Measurements from ENCODE around the gene INSR.

Gene INSR

GRCh38 chr19:7267792-7268704 is 26.2 kb downstream of the INSR start:
- no peak overlapping the region for H3K9ac ChIP-seq
- H3K27ac ChIP-seq = no peak overlapping the region
- H3K79me2 ChIP-seq (ENCODE audit: insufficient read depth, low read depth) = peaks cover 45% of the 10 kb centered on the region
- H3K4me1 ChIP-seq (ENCODE audit: low read depth, poor library complexity, severe bottlenecking) = peaks cover 25% of the 10 kb centered on the region
- H3K4me2 ChIP-seq = no peak overlapping the region
- no peaks in the 10 kb centered on the region for H3K27me3 ChIP-seq (ENCODE audit: insufficient read depth, low read depth)
- H3K4me3 ChIP-seq (IDR thresholded peaks at IDR 0.05; ENCODE audit: insufficient read depth, low read depth, low read length) = no peak overlapping the region
- H2AFZ ChIP-seq (ENCODE audit: low read depth) = no peak overlapping the region
- TF ChIP-seq, protein P1, sequence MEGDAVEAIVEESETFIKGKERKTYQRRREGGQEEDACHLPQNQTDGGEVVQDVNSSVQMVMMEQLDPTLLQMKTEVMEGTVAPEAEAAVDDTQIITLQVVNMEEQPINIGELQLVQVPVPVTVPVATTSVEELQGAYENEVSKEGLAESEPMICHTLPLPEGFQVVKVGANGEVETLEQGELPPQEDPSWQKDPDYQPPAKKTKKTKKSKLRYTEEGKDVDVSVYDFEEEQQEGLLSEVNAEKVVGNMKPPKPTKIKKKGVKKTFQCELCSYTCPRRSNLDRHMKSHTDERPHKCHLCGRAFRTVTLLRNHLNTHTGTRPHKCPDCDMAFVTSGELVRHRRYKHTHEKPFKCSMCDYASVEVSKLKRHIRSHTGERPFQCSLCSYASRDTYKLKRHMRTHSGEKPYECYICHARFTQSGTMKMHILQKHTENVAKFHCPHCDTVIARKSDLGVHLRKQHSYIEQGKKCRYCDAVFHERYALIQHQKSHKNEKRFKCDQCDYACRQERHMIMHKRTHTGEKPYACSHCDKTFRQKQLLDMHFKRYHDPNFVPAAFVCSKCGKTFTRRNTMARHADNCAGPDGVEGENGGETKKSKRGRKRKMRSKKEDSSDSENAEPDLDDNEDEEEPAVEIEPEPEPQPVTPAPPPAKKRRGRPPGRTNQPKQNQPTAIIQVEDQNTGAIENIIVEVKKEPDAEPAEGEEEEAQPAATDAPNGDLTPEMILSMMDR (conservative IDR thresholded peaks at IDR 0.05; ENCODE audit: low read depth, low read length) = no peak
- H3K36me3 ChIP-seq (ENCODE audit: insufficient read depth) = no peaks in the 10 kb centered on the region
- H4K20me1 ChIP-seq (ENCODE audit: insufficient read depth) = no peaks in the 10 kb centered on the region

DNA sequence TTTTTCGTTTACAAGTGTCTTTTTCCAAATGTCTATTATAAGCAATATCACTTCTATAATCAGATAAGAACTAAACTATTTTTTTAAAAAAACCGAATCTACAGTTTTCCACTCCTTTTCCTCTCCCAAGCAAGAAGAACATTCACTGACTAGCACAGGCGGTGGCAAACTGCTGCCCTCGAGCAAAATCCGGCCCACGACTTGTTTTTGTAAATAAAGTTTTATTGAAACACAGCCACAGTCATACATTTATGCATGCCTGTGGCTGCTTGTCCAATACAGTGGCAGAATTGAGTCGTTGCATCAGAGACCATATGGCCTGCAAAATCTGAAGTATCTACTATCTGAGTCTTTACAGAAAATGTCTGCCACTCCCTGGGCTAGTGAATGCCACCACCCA is 27.4 kb downstream of the INSR start:
- peaks cover 41% of the 10 kb centered on the region for H3K79me2 ChIP-seq (ENCODE audit: insufficient read depth, low read depth)
- peaks cover 13% of the 10 kb centered on the region for H3K4me1 ChIP-seq (ENCODE audit: low read depth, poor library complexity, severe bottlenecking)
- no peaks in the 10 kb centered on the region for H4K20me1 ChIP-seq (ENCODE audit: insufficient read depth)
- H3K36me3 ChIP-seq (ENCODE audit: insufficient read depth) = no peaks in the 10 kb centered on the region
- TF ChIP-seq, protein P1 (conservative IDR thresholded peaks at IDR 0.05; ENCODE audit: low read depth, low read length) = no peak
- no peaks in the 10 kb centered on the region for H3K27me3 ChIP-seq (ENCODE audit: insufficient read depth, low read depth)
- H3K4me3 ChIP-seq (IDR thresholded peaks at IDR 0.05; ENCODE audit: insufficient read depth, low read depth, low read length) = no peak overlapping the region
- no peak overlapping the region for H3K9ac ChIP-seq
- no peak overlapping the region for H3K4me2 ChIP-seq
- H2AFZ ChIP-seq (ENCODE audit: low read depth) = no peak overlapping the region
- H3K27ac ChIP-seq = no peak overlapping the region

- H3K4me1 ChIP-seq (ENCODE audit: low read depth, poor library complexity, severe bottlenecking) = peaks cover 5% of the 10 kb centered on the region
Measured at GRCh38 chr19:7265963-7266362, 28.3 kb downstream of the INSR start.

GRCh38 chr19:7264858-7265257 is 29.4 kb downstream of the INSR start:
- Histone ChIP-seq H3K4me2 (no peak overlapping the region), H3K9ac (no peak overlapping the region), H3K4me3 (IDR thresholded peaks at IDR 0.05; ENCODE audit: insufficient read depth, low read depth, low read length) (no peak overlapping the region), H3K4me1 (ENCODE audit: low read depth, poor library complexity, severe bottlenecking) (peaks cover 4% of the 10 kb centered on the region), H2AFZ (ENCODE audit: low read depth) (no peak overlapping the region), H3K27ac (no peak overlapping the region), H4K20me1 (ENCODE audit: insufficient read depth) (no peaks in the 10 kb centered on the region), H3K36me3 (ENCODE audit: insufficient read depth) (no peaks in the 10 kb centered on the region), H3K79me2 (ENCODE audit: insufficient read depth, low read depth) (peaks cover 33% of the 10 kb centered on the region), H3K27me3 (ENCODE audit: insufficient read depth, low read depth) (no peaks in the 10 kb centered on the region)
- TF ChIP-seq, protein P1 (conservative IDR thresholded peaks at IDR 0.05; ENCODE audit: low read depth, low read length) = no peak

More at GRCh38 chr19:7265963-7266362, 28.3 kb downstream of the INSR start:
- TF ChIP-seq, protein P1 (conservative IDR thresholded peaks at IDR 0.05; ENCODE audit: low read depth, low read length) = no peak
- Histone ChIP-seq H4K20me1 (ENCODE audit: insufficient read depth) (no peaks in the 10 kb centered on the region), H3K36me3 (ENCODE audit: insufficient read depth) (no peaks in the 10 kb centered on the region), H3K79me2 (ENCODE audit: insufficient read depth, low read depth) (peaks cover 36% of the 10 kb centered on the region), H3K4me2 (no peak overlapping the region), H3K27ac (no peak overlapping the region), H3K27me3 (ENCODE audit: insufficient read depth, low read depth) (no peaks in the 10 kb centered on the region), H3K9ac (no peak overlapping the region), H3K4me3 (IDR thresholded peaks at IDR 0.05; ENCODE audit: insufficient read depth, low read depth, low read length) (no peak overlapping the region), H2AFZ (ENCODE audit: low read depth) (no peak overlapping the region)

Measured in KMS-11 (cell line).